K562 (cell line): ENCODE measurements around the gene EXO5. TPM values are rescaled to one million over a fixed set of nuclear protein-coding genes. Genes with fewer than 3 reads are reported as not detected.
"Not testable (repeated sequence)": the region's sequence is repeated elsewhere in the genome, so short reads cannot be mapped to it uniquely, and the experiment has no call there.

Source experiments
- ATAC-seq: fragments of 200-7000 bp; cut with Tn5 transposase; 3 replicates; pipeline ENCODE4 v1.9.1; 2020; ENCODE audit warnings: moderate library complexity
- BruUV-seq: library from RNA; stranded (reverse); fragments of 400-500 nt; replicated peaks from 2 replicates; lab custom pipeline; 2021; lab: Mats Ljungman, UMichigan
- CTCF ChIA-PET: fragments of 300-600 bp; formaldehyde crosslinking; extraction: SDS; loops from one replicate; lab custom pipeline; 2021; ENCODE audit warnings: low intra/inter-chr PET ratio; lab: Yijun Ruan, JAX
- POLR2A ChIA-PET: fragments of 300-600, 350-650 bp; sonication (Branson Sonifier 250); formaldehyde crosslinking; extraction: SDS; loops from one replicate; lab custom pipeline; 2021; ENCODE audit warnings: antibody characterized with exemption, inconsistent platforms; lab: Yijun Ruan, JAX
- DNase-seq, 4 experiments: peaks; one replicate each; pipeline versions ENCODE4 v3.0.0 to v3.0.0-alpha.2; 2011 to 2018; ENCODE audit warnings: low spot score in 3 of 4, mixed read lengths in 3 of 4; ENCODE audit errors: extremely low read depth in 1 of 4
- FAIRE-seq: peaks from 2 replicates; lab custom pipeline; 2011; peaks lifted over from hg19 to GRCh38; lab: Jason Lieb, UNC
- H2AFZ ChIP-seq: 2 replicates; pipeline ENCODE4 v1.6.0; 2011; ENCODE audit warnings: low read depth, low read length, control low read depth, inconsistent platforms
- H3K27ac ChIP-seq: fragments of 200-600 bp; 3 replicates; pipeline ENCODE4 v1.8.0; 2011; ENCODE audit warnings: low read depth, mild to moderate bottlenecking, control low read depth, inconsistent platforms, low read length, moderate library complexity, mixed read lengths; ENCODE audit errors: extremely low read depth
- H3K27me3 ChIP-seq, 2 experiments: fragments of 300-600 bp in 1 of 2; 2 replicates in 1 of 2; 3 replicates in 1 of 2; pipeline versions ENCODE4 v1.6.0 to v1.8.0; 2011; ENCODE audit warnings: inconsistent platforms in 2 of 2, low read length in 2 of 2, mild to moderate bottlenecking in 1 of 2, mixed read lengths in 1 of 2, moderate library complexity in 1 of 2; ENCODE audit not compliant: control insufficient read depth in 2 of 2, insufficient read depth in 2 of 2
- H3K36me3 ChIP-seq: fragments of 300-600 bp; 3 replicates; pipeline ENCODE4 v1.8.0; 2011; ENCODE audit warnings: mild to moderate bottlenecking, low read length, inconsistent platforms; ENCODE audit not compliant: control insufficient read depth, insufficient read depth
- H3K4me1 ChIP-seq, 2 experiments: fragments of 200-600 bp in 1 of 2; replicated peaks in 1 of 2; 2 replicates in 1 of 2; 3 replicates in 1 of 2; pipeline versions ENCODE4 v1.5.1 to v1.8.0; 2011; ENCODE audit warnings: inconsistent platforms in 2 of 2, low read length in 2 of 2, mild to moderate bottlenecking in 1 of 2, mixed read lengths in 1 of 2, moderate library complexity in 1 of 2; ENCODE audit not compliant: control insufficient read depth in 2 of 2, insufficient read depth in 2 of 2
- H3K4me2 ChIP-seq: 2 replicates; pipeline ENCODE4 v1.6.1; 2011; ENCODE audit warnings: low read length, control low read depth, inconsistent platforms, mixed read lengths; ENCODE audit not compliant: insufficient read depth
- H3K4me3 ChIP-seq: fragments of 200-600 bp; sonication (generic), shearing (Covaris generic); 2 replicates; pipeline ENCODE4 v1.5.1; 2016; ENCODE audit warnings: control low read depth, inconsistent platforms
- H3K79me2 ChIP-seq: fragments of 200-600 bp; 3 replicates; pipeline ENCODE4 v1.8.0; 2011; ENCODE audit warnings: low read length, inconsistent platforms; ENCODE audit not compliant: control insufficient read depth, insufficient read depth
- H3K9ac ChIP-seq, 2 experiments: 2 replicates each; pipeline versions ENCODE4 v1.6.0 to v1.6.1; 2011; ENCODE audit warnings: low read depth in 2 of 2, low read length in 2 of 2, control low read depth in 1 of 2, inconsistent platforms in 1 of 2, mild to moderate bottlenecking in 1 of 2, mixed read lengths in 1 of 2; ENCODE audit not compliant: insufficient read depth in 1 of 2
- H3K9me1 ChIP-seq: one replicate; pipeline ENCODE4 v1.6.0; 2011; ENCODE audit warnings: inconsistent platforms, mild to moderate bottlenecking, low read length, moderate library complexity; ENCODE audit not compliant: control insufficient read depth, insufficient read depth
- H3K9me3 ChIP-seq: replicated peaks from 2 replicates; pipeline ENCODE4 v1.5.1; 2011; ENCODE audit warnings: low read depth, low read length, inconsistent platforms; ENCODE audit not compliant: control insufficient read depth, insufficient read depth
- H4K20me1 ChIP-seq: replicated peaks from 2 replicates; pipeline ENCODE4 v1.6.1; 2011; ENCODE audit warnings: low read length, inconsistent platforms, mixed read lengths; ENCODE audit not compliant: control insufficient read depth, insufficient read depth
- C11orf30 ChIP-seq: fragments of 450-650 bp; IDR thresholded peaks from 2 replicates; pipeline ENCODE4 v1.6.1; 2016; ENCODE audit warnings: low read depth, mild to moderate bottlenecking
- CBX3 ChIP-seq, 2 experiments: IDR thresholded peaks; 1 replicate in 1 of 2; 2 replicates in 1 of 2; pipeline ENCODE4 v1.6.1; 2012; ENCODE audit warnings: inconsistent platforms in 2 of 2, low read length in 2 of 2, borderline replicate concordance in 1 of 2, control low read depth in 1 of 2
- DMBX1 ChIP-seq: fragments of 250-450 bp; sonication (Bioruptor Pico); IDR thresholded peaks from 2 replicates; pipeline ENCODE4 v1.8.0; 2022; ENCODE audit warnings: inconsistent platforms, mild to moderate bottlenecking, moderate library complexity, borderline replicate concordance
- MAFG ChIP-seq: fragments of 450-650 bp; conservative IDR thresholded peaks from 2 replicates; pipeline ENCODE4 v1.6.1; 2016; ENCODE audit warnings: missing genetic modification characterization, missing compliant biosample characterization
- PHB ChIP-seq: fragments of 250-450 bp; sonication (Bioruptor Pico); IDR thresholded peaks from 2 replicates; pipeline ENCODE4 v1.5.0; 2021
- TAF9B ChIP-seq: fragments of 450-650 bp; IDR thresholded peaks from 2 replicates; pipeline ENCODE4 v1.6.1; 2018; ENCODE audit warnings: mild to moderate bottlenecking; ENCODE audit not compliant: partially characterized antibody
- ZNF316 ChIP-seq: fragments of 450-650 bp; IDR thresholded peaks from 2 replicates; pipeline ENCODE4 v1.6.1; 2016
- WGBS: fragments of 100-300 bp; shearing (Covaris generic); methylation state at CpG from one replicate; pipeline ENCODE4 v1.1.6; 2016; ENCODE audit warnings: low coverage, mixed read lengths; ENCODE audit not compliant: insufficient coverage; ENCODE audit errors: missing lambda C conversion rate; 5-methylcytosine and 5-hydroxymethylcytosine counted together
- in situ Hi-C: fragments of 300-500 bp; cut with MboI; formaldehyde crosslinking; loops from 4 replicates; pipeline ENCODE4 v1.15.0; 2018; ENCODE audit warnings: inconsistent platforms, mixed read lengths
- intact Hi-C: fragments of 100-400 bp; cut with micrococcal nuclease; formaldehyde crosslinking; loops from 2 replicates; pipeline ENCODE4 v1.14.2; 2022
- polyA plus RNA-seq, 8 experiments: library from polyadenylated mRNA; depleted of rRNA in 4 of 8; stranded (reverse) in 5 of 8; unstranded in 3 of 8; fragments of >200 nt; fragmentation: Nextera tagmentation in 2 of 8; fragmentation: Illumina TruSeq in 1 of 8; extraction: Ambion mirVana in 2 of 8; extraction: Trizol in 1 of 8; gene quantifications; 2 replicates each; pipeline versions ENCODE4 v1.2.1 to v1.2.3, GENCODE V29; 2011 to 2014; ENCODE audit warnings: inconsistent platforms in 1 of 8, missing spikeins in 1 of 8
- total RNA-seq, 7 experiments: library from RNA; depleted of rRNA in 6 of 7; stranded (reverse); fragments of >200 nt in 6 of 7; fragmentation: Illumina TruSeq in 2 of 7; extraction: Trizol in 2 of 7; gene quantifications; 2 replicates each; pipeline versions ENCODE4 v1.2.1 to v1.2.3, GENCODE V29; 2011 to 2021; ENCODE audit warnings: low replicate concordance in 1 of 7

Gene EXO5
- total and polyA plus RNA-seq, 9 of the 15 experiments (the other 6 are each of a cell fraction or from before 2014, with no cell fraction given) = 1.1 to 4.3 (median 2.8) TPM

DNA sequence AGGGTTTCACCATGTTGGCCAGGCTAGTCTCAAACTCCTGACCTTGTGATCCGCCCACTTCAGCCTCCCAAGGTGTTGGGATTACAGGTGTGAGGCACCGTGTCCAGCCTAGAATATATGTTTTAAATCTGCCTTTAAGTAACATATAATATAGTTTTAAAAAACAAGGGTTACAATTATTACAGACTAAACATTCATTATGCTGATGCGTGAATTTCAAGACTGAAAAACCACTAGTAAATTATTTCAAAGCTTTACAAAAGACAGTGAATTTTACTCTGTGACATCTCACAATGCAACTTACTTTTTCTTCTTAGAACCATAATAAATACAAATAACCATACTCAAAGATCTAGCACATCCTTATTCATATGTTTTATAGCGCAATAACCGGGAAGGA lies 47.6 kb downstream of the EXO5 start:
- H3K4me2 ChIP-seq = no peak overlapping the region
- WGBS = 58% methylated on average over 5 of the region's 5 CpGs
- no peak for ATAC-seq
- peak; percentile 57; the same call in 1 of the 2 replicates for TF ChIP-seq C11orf30
- no peak for TF ChIP-seq TAF9B
- peak; percentile 58 for TF ChIP-seq ZNF316
- TF ChIP-seq PHB = no peak
- no peak for TF ChIP-seq DMBX1 (CRISPR knock-in tag)
- 0 out of 2 replicates have a peak, but pooled peaks have one; percentile 27 for TF ChIP-seq MAFG
- no peak for TF ChIP-seq CBX3 (IDR thresholded peaks at IDR 0.05; ENCODE audit: borderline replicate concordance in 1 of 2, low read length in 2 of 2)
- TF ChIP-seq, all 486 proteins: peak for 3
- no peak overlapping the region for H3K4me3 ChIP-seq
- H3K9me1 ChIP-seq = no peaks in the 10 kb centered on the region
- ChIA-PET POLR2A (interaction anchor here (1.3 to 1.5 kb wide), 2 partner anchors 14 to 24 kb away, joined by 3 to 4 read pairs; no protein-coding TSS in a partner anchor), CTCF (no interaction called here)
- FAIRE-seq = no peak
- intact Hi-C loops = no loop called here
- peaks cover 0 to 4% of the 10 kb centered on the region in 2 experiments; a peak in 1 of 5 replicates for H3K4me1 ChIP-seq
- no peak overlapping the region for H3K9ac ChIP-seq
- H3K36me3 ChIP-seq = no peaks in the 10 kb centered on the region
- in situ Hi-C loops = no loop called here
- no peak for DNase-seq
- no peak overlapping the region for H3K27ac ChIP-seq
- H4K20me1 ChIP-seq = no peaks in the 10 kb centered on the region
- no TSS peak for BruUV-seq
- H2AFZ ChIP-seq = no peak overlapping the region
- H3K27me3 ChIP-seq = no peaks in the 10 kb centered on the region; a peak in 1 of 5 replicates
- H3K79me2 ChIP-seq = no peaks in the 10 kb centered on the region
- H3K9me3 ChIP-seq = no peaks in the 10 kb centered on the region

DNA sequence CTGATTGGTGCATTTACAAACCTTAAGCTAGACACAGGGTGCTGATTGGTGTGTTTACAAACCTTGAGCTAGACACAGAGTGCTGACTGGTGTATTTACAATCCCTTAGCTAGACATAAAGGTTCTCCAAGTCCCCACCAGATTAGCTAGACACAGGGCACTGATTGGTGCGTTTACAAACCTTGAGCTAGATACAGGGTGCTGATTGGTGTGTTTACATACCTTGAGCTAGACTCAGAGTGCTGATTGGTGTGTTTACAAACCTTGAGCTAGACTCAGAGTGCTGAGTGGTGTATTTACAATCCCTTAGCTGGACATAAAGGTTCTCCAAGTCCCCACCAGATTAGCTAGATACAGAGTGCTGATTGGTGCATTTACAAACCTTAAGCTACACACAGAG lies 49.7 kb downstream of the EXO5 start:
- H4K20me1 ChIP-seq, ATAC-seq, H2AFZ ChIP-seq, H3K4me3 ChIP-seq, H3K4me1 ChIP-seq, DNase-seq, H3K9me1 ChIP-seq, H3K9me3 ChIP-seq, H3K4me2 ChIP-seq, BruUV-seq, H3K27me3 ChIP-seq, H3K79me2 ChIP-seq, CTCF ChIA-PET, H3K27ac ChIP-seq, in situ Hi-C loops, H3K36me3 ChIP-seq, FAIRE-seq, H3K9ac ChIP-seq, intact Hi-C loops: not testable (repeated sequence)
- 6% methylated on average over 1 of the region's 1 CpG for WGBS
- POLR2A ChIA-PET = interaction anchor here (0.6 to 1.6 kb wide), 3 partner anchors 8 to 238 kb away, joined by 3 to 4 read pairs (median 3); no protein-coding TSS in a partner anchor
